Measurements from ENCODE around the gene SEMA7A.

- TF ChIP-seq POLR2AphosphoS5 (IDR thresholded peaks at IDR 0.05; ENCODE audit: borderline replicate concordance, low read depth, low read length): no peak
- no peak for TF ChIP-seq EZH2 (IDR thresholded peaks at IDR 0.05)
Measured at GRCh38 chr15:74387141-74387541, 46.6 kb downstream of the SEMA7A start.
